Stimulated activated naive CD8-positive, alpha-beta T cell treated with anti-CD3 and anti-CD28 coated beads, Interleukin-15, Interleukin-2, amounts not matched to agents 100 U/mL and 50 U/mL, for 24 hours (primary cell): ENCODE measurements around the gene PEX11G.

Experiments
- ATAC-seq: fragments of 150-1000 bp; cut with Tn5 transposase; one replicate; pipeline ENCODE4 v1.10.0; 2021
- DNase-seq: peaks from one replicate; pipeline ENCODE4 v3.0.0; 2021

The PEX11G gene

GRCh38 chr19:7521551-7522071, 32.8 kb upstream of the PEX11G start:
- ATAC-seq: no peak

GRCh38 chr19:7520131-7521051, 31.6 kb upstream of the PEX11G start:
- DNase-seq (no peak), ATAC-seq (no peak)

More at GRCh38 chr19:7521551-7522071, 32.8 kb upstream of the PEX11G start:
- DNase-seq: no peak

- DNase-seq: no peak
- no peak for ATAC-seq
These were observed 30.7 kb upstream of the PEX11G start for GRCh38 chr19:7519361-7520130.

GRCh38 chr19:7516878-7517277, 28.0 kb upstream of the PEX11G start:
- DNase-seq: no peak
- no peak for ATAC-seq

GRCh38 chr19:7516333-7516732, 27.5 kb upstream of the PEX11G start:
- no peak for ATAC-seq
- no peak for DNase-seq

- DNase-seq: peak; percentile 67
- ATAC-seq: peak; percentile 65
These were observed 26.9 kb upstream of the PEX11G start, which contains the start of gene ZNF358 for GRCh38 chr19:7515645-7516151. TSS of gene ZNF358 (plus strand) at chr19:7516103. CDS start at chr19:7519243, 3,140 bp downstream.

GRCh38 chr19:7515110-7515644, 26.3 kb upstream of the PEX11G start:
- DNase-seq: no peak
- ATAC-seq: no peak

GRCh38 chr19:7513809-7514642, 25.2 kb upstream of the PEX11G start:
- no peak for DNase-seq
- ATAC-seq: no peak

- DNase-seq (no peak), ATAC-seq (no peak)
These were observed 23.6 kb upstream of the PEX11G start for GRCh38 chr19:7512400-7512851.

GRCh38 chr19:7509625-7510024, 20.8 kb upstream of the PEX11G start:
- DNase-seq: no peak
- ATAC-seq: no peak

GRCh38 chr19:7507884-7508283, 19.0 kb upstream of the PEX11G start:
- peak; percentile 38 for ATAC-seq
- DNase-seq: peak; percentile 42

- DNase-seq (peak; percentile 69), ATAC-seq (peak; percentile 73)
These were observed 17.8 kb upstream of the PEX11G start for GRCh38 chr19:7506385-7507328.

- ATAC-seq (peak; percentile 40), DNase-seq (peak; percentile 58)
These were observed 17.0 kb upstream of the PEX11G start for GRCh38 chr19:7505682-7506384.

GRCh38 chr19:7505288-7505681, 16.4 kb upstream of the PEX11G start:
- DNase-seq (no peak), ATAC-seq (no peak)

- no peak for DNase-seq
- no peak for ATAC-seq
These were observed 15.8 kb upstream of the PEX11G start for GRCh38 chr19:7504684-7505083.

- no peak for ATAC-seq
- no peak for DNase-seq
These were observed 13.7 kb upstream of the PEX11G start for GRCh38 chr19:7502552-7502951.

- DNase-seq (peak; percentile 70), ATAC-seq (peak; percentile 50)
These were observed 12.1 kb upstream of the PEX11G start for GRCh38 chr19:7500811-7501450.

- DNase-seq (no peak), ATAC-seq (no peak)
These were observed 8.5 kb upstream of the PEX11G start for GRCh38 chr19:7497292-7497691.
